Glutamatergic neuron (in vitro differentiated cells): Measurements from ENCODE around the gene EPHB2. TPM values are rescaled to one million over a fixed set of nuclear protein-coding genes. Genes with fewer than 3 reads are reported as not detected.

ENCODE experiments used
- DNase-seq: peaks from one replicate; pipeline ENCODE4 v3.0.0; 2022
- H3K27ac Mint-ChIP-seq: one replicate; pipeline ENCODE4 v1.8.0; 2020; ENCODE audit warnings: mild to moderate bottlenecking, mixed read lengths, inconsistent platforms; ENCODE audit not compliant: unreplicated experiment
- H3K27me3 Mint-ChIP-seq: one replicate; pipeline ENCODE4 v1.8.0; 2020; ENCODE audit warnings: mild to moderate bottlenecking, moderate library complexity, mixed read lengths, inconsistent platforms; ENCODE audit not compliant: unreplicated experiment
- H3K36me3 Mint-ChIP-seq: one replicate; pipeline ENCODE4 v1.8.0; 2020; ENCODE audit warnings: mild to moderate bottlenecking, mixed read lengths, inconsistent platforms; ENCODE audit not compliant: unreplicated experiment
- H3K4me1 Mint-ChIP-seq: one replicate; pipeline ENCODE4 v1.8.0; 2020; ENCODE audit warnings: mild to moderate bottlenecking, low read depth, mixed read lengths, inconsistent platforms; ENCODE audit not compliant: unreplicated experiment
- H3K4me3 Mint-ChIP-seq: one replicate; pipeline ENCODE4 v1.8.0; 2020; ENCODE audit warnings: mild to moderate bottlenecking, mixed read lengths, inconsistent platforms; ENCODE audit not compliant: unreplicated experiment
- H3K9me3 Mint-ChIP-seq: one replicate; pipeline ENCODE4 v1.8.0; 2020; ENCODE audit warnings: mild to moderate bottlenecking, moderate library complexity, mixed read lengths, inconsistent platforms; ENCODE audit not compliant: unreplicated experiment
- total RNA-seq: library from RNA; stranded (reverse); fragmentation: NEBNext Ultra II Directional; extraction: Animal tissue kit (Norgen Biotek cat#: 25700); gene quantifications from one replicate; pipeline ENCODE4 v1.2.1, GENCODE V29; 2021; ENCODE audit not compliant: unreplicated experiment
- TF ChIP-seq, protein P1 (sequence below): fragments of 200-600 bp; sonication (generic); IDR thresholded peaks from one replicate; pipeline ENCODE4 v1.5.0; 2021; ENCODE audit not compliant: partially characterized antibody, unreplicated experiment

EPHB2 gene
- total RNA-seq, 1 donor from 2014 or later: 93.0 TPM

DNA sequence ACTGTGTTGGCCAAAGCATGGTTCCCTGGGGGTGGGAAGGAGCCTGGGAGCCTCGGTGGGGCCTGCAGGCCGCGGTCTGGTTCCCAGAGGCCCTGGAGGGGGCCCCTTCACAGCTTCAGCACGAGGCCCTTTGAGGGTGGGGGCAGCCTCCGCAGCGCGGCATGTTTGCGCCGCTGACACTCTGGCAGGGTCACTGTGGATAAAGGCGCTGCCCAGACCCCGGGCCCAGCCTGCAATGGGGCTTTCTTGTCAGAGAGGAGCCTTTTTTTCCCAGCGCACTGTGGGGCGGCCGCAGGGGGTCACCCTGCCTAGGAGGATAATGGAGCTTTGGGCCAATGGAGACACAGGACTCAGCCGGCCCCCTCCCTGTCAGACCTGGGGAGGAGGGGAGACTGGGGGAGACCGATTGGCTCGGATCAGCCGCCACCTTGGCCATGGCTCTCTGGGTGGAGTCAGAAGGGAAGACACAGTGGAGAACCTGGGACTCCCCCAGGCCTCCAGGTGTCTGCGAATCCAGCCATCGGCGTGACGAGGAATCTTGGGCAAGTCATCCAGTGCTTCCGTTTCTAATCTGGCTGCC, 26.0 kb downstream of the EPHB2 start:
- no peak for DNase-seq
- no peak overlapping the region for H3K4me3 Mint-ChIP-seq
- H3K27me3 Mint-ChIP-seq: no peaks in the 10 kb centered on the region
- TF ChIP-seq, protein P1, sequence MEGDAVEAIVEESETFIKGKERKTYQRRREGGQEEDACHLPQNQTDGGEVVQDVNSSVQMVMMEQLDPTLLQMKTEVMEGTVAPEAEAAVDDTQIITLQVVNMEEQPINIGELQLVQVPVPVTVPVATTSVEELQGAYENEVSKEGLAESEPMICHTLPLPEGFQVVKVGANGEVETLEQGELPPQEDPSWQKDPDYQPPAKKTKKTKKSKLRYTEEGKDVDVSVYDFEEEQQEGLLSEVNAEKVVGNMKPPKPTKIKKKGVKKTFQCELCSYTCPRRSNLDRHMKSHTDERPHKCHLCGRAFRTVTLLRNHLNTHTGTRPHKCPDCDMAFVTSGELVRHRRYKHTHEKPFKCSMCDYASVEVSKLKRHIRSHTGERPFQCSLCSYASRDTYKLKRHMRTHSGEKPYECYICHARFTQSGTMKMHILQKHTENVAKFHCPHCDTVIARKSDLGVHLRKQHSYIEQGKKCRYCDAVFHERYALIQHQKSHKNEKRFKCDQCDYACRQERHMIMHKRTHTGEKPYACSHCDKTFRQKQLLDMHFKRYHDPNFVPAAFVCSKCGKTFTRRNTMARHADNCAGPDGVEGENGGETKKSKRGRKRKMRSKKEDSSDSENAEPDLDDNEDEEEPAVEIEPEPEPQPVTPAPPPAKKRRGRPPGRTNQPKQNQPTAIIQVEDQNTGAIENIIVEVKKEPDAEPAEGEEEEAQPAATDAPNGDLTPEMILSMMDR: no peak
- H3K4me1 Mint-ChIP-seq: peaks cover 9% of the 10 kb centered on the region
- no peak overlapping the region for H3K27ac Mint-ChIP-seq
- no peaks in the 10 kb centered on the region for H3K36me3 Mint-ChIP-seq
- peaks cover 5% of the 10 kb centered on the region for H3K9me3 Mint-ChIP-seq

DNA sequence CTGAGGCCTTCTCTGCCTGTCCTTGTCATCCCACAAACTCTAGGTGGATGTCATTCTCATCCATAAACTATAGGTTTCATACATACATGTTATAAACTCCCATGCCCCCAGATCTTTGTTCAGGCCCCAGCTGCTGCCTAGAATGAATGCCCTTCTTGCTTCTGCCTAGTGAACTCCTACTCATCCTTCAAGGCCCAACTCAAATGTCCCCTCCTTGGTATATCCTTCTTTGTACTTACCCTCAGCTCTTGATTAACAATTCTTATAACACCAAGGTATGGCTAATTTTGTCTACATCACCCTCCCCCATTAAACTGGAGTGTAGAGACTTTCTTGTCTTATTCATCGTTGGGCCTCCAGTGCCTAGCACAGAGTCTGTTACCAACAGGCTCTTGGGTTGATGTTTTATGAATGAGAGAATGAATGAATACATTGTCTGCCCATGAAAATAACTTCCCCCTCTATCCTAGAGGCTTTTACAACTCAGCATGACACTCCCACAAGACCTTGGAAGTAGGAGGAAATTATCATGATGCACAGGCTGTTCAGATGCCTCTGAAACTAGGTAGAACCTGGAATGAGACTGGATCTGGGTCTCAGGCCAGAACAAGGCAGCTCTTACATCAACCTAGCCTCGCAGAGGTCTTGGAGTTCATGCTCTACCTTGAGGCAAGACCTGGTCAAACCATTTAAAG, 26.9 kb downstream of the EPHB2 start:
- Mint-ChIP-seq H3K36me3 (no peaks in the 10 kb centered on the region), H3K27me3 (no peaks in the 10 kb centered on the region), H3K9me3 (peaks cover 5% of the 10 kb centered on the region), H3K27ac (no peak overlapping the region), H3K4me3 (no peak overlapping the region), H3K4me1 (peaks cover 11% of the 10 kb centered on the region)
- TF ChIP-seq, protein P1: no peak
- no peak for DNase-seq

DNA sequence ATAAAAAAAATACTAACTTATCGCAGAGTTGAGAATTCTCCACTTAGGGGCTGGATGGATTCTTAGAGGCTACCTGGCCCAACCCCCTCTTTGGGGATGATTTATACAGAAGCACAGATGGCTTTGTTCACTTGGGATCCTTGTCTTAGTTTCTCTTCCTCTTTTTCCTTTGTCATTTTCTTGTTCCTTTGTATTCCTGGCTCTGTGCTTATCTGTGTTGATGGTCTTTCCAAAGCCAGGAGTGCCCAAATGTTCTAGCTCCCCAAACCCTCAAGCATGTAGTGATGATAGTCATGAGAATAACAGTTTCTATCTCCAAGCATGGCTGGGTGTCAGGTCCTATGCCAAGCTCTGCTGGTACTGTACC, 27.4 kb downstream of the EPHB2 start:
- Mint-ChIP-seq H3K27ac (no peak overlapping the region), H3K4me1 (peaks cover 11% of the 10 kb centered on the region), H3K27me3 (no peaks in the 10 kb centered on the region), H3K4me3 (no peak overlapping the region), H3K9me3 (peaks cover 5% of the 10 kb centered on the region), H3K36me3 (no peaks in the 10 kb centered on the region)
- TF ChIP-seq, protein P1: no peak
- DNase-seq: no peak

DNA sequence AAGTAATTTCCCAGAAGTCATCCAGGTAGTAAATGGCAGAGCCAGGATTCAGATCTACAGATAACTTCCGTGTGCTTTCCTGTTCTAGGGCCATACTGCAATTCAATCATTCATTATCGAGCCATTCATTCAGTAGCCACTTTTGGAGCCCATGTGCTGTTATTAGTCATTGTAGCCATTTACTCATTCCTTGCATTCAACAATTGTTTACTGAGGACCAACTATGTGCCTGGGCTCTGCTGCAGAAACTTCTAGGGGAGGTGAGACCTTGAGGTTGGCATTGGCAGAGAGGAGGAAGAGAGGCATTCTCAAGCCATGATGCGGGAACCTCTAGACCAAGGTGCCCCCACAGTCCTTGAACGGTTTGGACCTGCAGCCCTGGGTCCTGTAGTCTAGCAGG, 27.9 kb downstream of the EPHB2 start:
- DNase-seq: no peak
- TF ChIP-seq, protein P1: no peak
- H3K4me1 Mint-ChIP-seq: peaks cover 11% of the 10 kb centered on the region
- H3K4me3 Mint-ChIP-seq: no peak overlapping the region
- H3K36me3 Mint-ChIP-seq: no peaks in the 10 kb centered on the region
- no peaks in the 10 kb centered on the region for H3K27me3 Mint-ChIP-seq
- peaks cover 5% of the 10 kb centered on the region for H3K9me3 Mint-ChIP-seq
- no peak overlapping the region for H3K27ac Mint-ChIP-seq

DNA sequence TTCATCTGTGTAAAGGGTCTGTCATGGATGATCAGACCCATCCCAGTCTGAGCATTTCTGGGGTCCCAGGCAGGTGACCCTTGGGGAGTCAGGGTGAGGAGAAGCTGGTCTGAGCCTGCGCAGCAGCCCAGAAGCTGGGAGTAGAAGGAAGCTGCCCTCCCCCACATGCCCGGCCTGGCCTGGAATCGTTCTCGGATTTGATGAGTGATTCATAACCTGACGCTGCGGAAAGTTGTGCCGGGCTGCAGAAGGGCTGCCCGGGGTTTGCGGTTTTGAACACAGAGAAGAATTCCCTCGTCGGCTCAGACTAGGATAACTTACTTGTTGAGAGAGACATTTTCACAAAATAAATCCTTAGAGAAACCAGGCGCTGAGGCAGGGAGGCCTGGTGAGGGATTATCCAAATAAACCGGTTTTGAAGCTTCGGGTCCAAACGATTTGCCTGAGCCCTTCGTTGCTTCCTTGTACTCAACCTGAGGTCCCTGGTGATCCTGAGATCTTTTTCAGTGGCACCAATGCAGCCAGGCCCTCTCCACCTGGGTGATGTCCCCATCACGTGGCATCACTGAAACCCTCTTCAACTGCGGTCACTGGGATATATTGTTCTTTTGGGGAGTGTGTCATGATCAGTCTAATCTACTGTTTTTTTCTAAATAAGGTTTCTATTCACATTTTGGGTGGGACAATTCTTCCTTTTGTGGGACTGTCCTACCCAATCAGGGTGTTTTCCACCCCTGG, 29.2 kb downstream of the EPHB2 start:
- H3K4me3 Mint-ChIP-seq: no peak overlapping the region
- peaks cover 5% of the 10 kb centered on the region for H3K9me3 Mint-ChIP-seq
- no peak overlapping the region for H3K27ac Mint-ChIP-seq
- TF ChIP-seq, protein P1: no peak
- peaks cover 9% of the 10 kb centered on the region for H3K4me1 Mint-ChIP-seq
- H3K27me3 Mint-ChIP-seq: no peaks in the 10 kb centered on the region
- no peak for DNase-seq
- H3K36me3 Mint-ChIP-seq: no peaks in the 10 kb centered on the region
